Stimulated activated naive CD8-positive, alpha-beta T cell treated with anti-CD3 and anti-CD28 coated beads, Interleukin-15, amount 100 ng/mL, for 72 hours (primary cell): Measurements from ENCODE around the gene SYDE2.
"Not testable (repeated sequence)": the region's sequence is repeated elsewhere in the genome, so short reads cannot be mapped to it uniquely, and the experiment has no call there.

Experiments
- ATAC-seq: fragments of 150-1000 bp; cut with Tn5 transposase; 2 replicates; pipeline ENCODE4 v1.10.0; 2021; ENCODE audit warnings: mild to moderate bottlenecking, moderate library complexity
- DNase-seq, 2 donors: peaks; one replicate each; pipeline ENCODE4 v3.0.0; 2021 to 2022
- H3K27ac Mint-ChIP-seq, 2 donors: one replicate each; pipeline ENCODE4 v1.8.0; 2022; ENCODE audit warnings: mild to moderate bottlenecking in 2 of 2, mixed read lengths in 2 of 2, moderate library complexity in 2 of 2
- H3K27me3 Mint-ChIP-seq: one replicate; pipeline ENCODE4 v1.8.0; 2022; ENCODE audit warnings: mixed read lengths
- H3K4me1 Mint-ChIP-seq: one replicate; pipeline ENCODE4 v1.8.0; 2022; ENCODE audit warnings: mild to moderate bottlenecking, mixed read lengths
- H3K4me3 Mint-ChIP-seq, 2 donors: one replicate each; pipeline ENCODE4 v1.8.0; 2022; ENCODE audit warnings: mild to moderate bottlenecking in 2 of 2, mixed read lengths in 2 of 2, moderate library complexity in 1 of 2
- H3K9me3 Mint-ChIP-seq, 2 donors: one replicate each; pipeline ENCODE4 v1.8.0; 2022; ENCODE audit warnings: mixed read lengths in 2 of 2

Gene SYDE2

GRCh38 chr1:85157436-85157835 is 43.4 kb downstream of the SYDE2 start:
- no peak for ATAC-seq
- Mint-ChIP-seq H3K4me1 (peaks cover 11% of the 10 kb centered on the region), H3K9me3 (no peaks in the 10 kb centered on the region), H3K27ac (no peak overlapping the region), H3K27me3 (no peaks in the 10 kb centered on the region), H3K4me3 (no peak overlapping the region)
- no peak for DNase-seq

- ATAC-seq = peak; percentile 41
- no peaks in the 10 kb centered on the region for H3K9me3 Mint-ChIP-seq
- peak overlapping the region in 1 of 2 donors; percentile 1 for H3K27ac Mint-ChIP-seq
- no peak overlapping the region for H3K4me3 Mint-ChIP-seq
- H3K4me1 Mint-ChIP-seq = peaks cover 26% of the 10 kb centered on the region
- H3K27me3 Mint-ChIP-seq = no peaks in the 10 kb centered on the region
- DNase-seq = no peak
Observed at GRCh38 chr1:85153149-85153891, 47.5 kb downstream of the SYDE2 start.

DNA sequence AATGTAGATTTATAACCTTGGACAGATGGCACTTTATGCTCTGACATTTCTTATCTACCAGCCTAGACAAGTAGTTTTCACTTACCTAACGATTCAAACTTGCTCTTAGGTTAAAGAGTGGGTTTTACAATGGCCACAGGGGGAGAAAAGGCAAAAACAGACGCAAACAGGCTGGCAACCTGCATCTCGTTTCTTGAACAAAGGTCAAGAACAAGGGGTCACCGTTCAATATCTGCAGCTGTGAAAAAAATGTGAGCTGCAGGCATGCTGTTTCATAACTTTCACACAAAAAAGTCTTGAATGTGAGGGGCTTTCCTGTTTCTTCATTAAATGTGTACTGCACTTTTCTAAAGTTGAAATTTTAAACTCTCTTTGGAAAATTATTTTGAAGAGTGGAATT is 49.4 kb downstream of the SYDE2 start:
- H3K27ac Mint-ChIP-seq = no peak overlapping the region

DNA sequence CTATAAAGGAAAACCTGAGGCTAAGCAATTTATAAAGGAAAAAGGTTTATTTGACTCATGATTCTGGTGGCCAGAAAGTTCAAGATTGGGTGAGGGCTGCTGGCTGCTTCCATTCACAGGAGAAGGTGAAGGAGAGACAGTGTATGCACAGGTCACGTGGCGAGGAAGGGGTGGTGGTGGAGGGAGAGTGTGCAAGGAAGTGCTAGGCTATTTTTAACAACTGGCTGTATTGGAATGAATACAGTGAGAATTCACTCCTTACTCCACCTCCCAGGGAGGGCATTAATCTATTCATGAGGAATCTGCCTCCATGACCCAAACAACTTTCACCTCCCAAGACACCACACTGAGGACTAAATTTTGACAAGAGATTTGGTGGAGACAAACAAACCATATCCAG is 51.0 kb downstream of the SYDE2 start:
- H3K27me3 Mint-ChIP-seq = no peaks in the 10 kb centered on the region
- ATAC-seq = no peak
- no peak overlapping the region for H3K4me3 Mint-ChIP-seq
- no peak for DNase-seq
- no peaks in the 10 kb centered on the region for H3K9me3 Mint-ChIP-seq
- peak overlapping the region in 1 of 2 donors; percentile 12 for H3K27ac Mint-ChIP-seq
- H3K4me1 Mint-ChIP-seq = peaks cover 44% of the 10 kb centered on the region

More for the DNA sequence above, 49.4 kb downstream of the SYDE2 start:
- DNase-seq (no peak), ATAC-seq (no peak)
- Mint-ChIP-seq H3K27me3 (no peaks in the 10 kb centered on the region), H3K4me3 (no peak overlapping the region), H3K4me1 (peaks cover 39% of the 10 kb centered on the region), H3K9me3 (no peaks in the 10 kb centered on the region)

- Mint-ChIP-seq H3K27me3 (no peaks in the 10 kb centered on the region), H3K27ac (peak overlapping the region; percentile 55 to 72), H3K9me3 (no peaks in the 10 kb centered on the region), H3K4me3 (peak overlapping the region in 1 of 2 donors; percentile 62), H3K4me1 (peaks cover 41% of the 10 kb centered on the region)
- peak; percentile 19 to 47 for DNase-seq
- ATAC-seq = peak; percentile 98
Observed at GRCh38 chr1:85148524-85149250, 52.1 kb downstream of the SYDE2 start.

- no peaks in the 10 kb centered on the region for H3K9me3 Mint-ChIP-seq
- no peaks in the 10 kb centered on the region for H3K27me3 Mint-ChIP-seq
- H3K4me1 Mint-ChIP-seq = peaks cover 35% of the 10 kb centered on the region
- ATAC-seq (no peak), DNase-seq (no peak)
- H3K4me3 Mint-ChIP-seq = no peak overlapping the region
- no peak overlapping the region for H3K27ac Mint-ChIP-seq
Observed at GRCh38 chr1:85146972-85147359, 53.9 kb downstream of the SYDE2 start.

GRCh38 chr1:85146298-85146971 is 54.4 kb downstream of the SYDE2 start:
- peaks cover 35% of the 10 kb centered on the region for H3K4me1 Mint-ChIP-seq
- DNase-seq, H3K27me3 Mint-ChIP-seq, H3K9me3 Mint-ChIP-seq, H3K27ac Mint-ChIP-seq, H3K4me3 Mint-ChIP-seq, ATAC-seq: not testable (repeated sequence)

DNA sequence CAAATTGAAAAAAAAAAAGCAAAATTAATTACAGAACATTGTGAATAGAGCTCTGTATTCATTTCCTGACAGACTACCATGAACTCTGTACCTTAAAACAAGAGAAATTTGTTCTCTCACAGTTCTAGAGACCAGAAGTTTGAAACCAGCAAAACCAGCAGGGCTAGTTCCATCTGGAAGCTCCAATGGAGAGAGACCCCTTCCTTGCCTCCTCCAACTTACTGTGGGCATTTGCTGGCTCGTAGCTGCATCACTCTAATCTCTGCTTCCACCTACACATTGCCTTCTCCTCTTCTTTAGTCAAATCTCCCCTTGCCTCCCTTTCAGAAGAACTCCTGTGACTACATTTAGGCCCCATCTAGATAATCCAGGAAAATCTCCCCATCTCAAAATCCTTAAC is 56.5 kb downstream of the SYDE2 start:
- no peak for DNase-seq
- H3K27ac Mint-ChIP-seq = peak overlapping the region in 1 of 2 donors; percentile 17
- H3K4me3 Mint-ChIP-seq = no peak overlapping the region
- H3K27me3 Mint-ChIP-seq = no peaks in the 10 kb centered on the region
- H3K4me1 Mint-ChIP-seq = peaks cover 30% of the 10 kb centered on the region
- no peak for ATAC-seq
- H3K9me3 Mint-ChIP-seq = no peaks in the 10 kb centered on the region

GRCh38 chr1:85142753-85143152 is 58.1 kb downstream of the SYDE2 start:
- Mint-ChIP-seq H3K9me3 (no peaks in the 10 kb centered on the region), H3K27ac (no peak overlapping the region), H3K4me3 (no peak overlapping the region), H3K4me1 (peaks cover 15% of the 10 kb centered on the region), H3K27me3 (no peaks in the 10 kb centered on the region)
- no peak for DNase-seq
- no peak for ATAC-seq

- H3K27me3 Mint-ChIP-seq, H3K27ac Mint-ChIP-seq, H3K9me3 Mint-ChIP-seq, H3K4me1 Mint-ChIP-seq, ATAC-seq, DNase-seq, H3K4me3 Mint-ChIP-seq: not testable (repeated sequence)
Observed at GRCh38 chr1:85138439-85138838, 62.4 kb downstream of the SYDE2 start.

DNA sequence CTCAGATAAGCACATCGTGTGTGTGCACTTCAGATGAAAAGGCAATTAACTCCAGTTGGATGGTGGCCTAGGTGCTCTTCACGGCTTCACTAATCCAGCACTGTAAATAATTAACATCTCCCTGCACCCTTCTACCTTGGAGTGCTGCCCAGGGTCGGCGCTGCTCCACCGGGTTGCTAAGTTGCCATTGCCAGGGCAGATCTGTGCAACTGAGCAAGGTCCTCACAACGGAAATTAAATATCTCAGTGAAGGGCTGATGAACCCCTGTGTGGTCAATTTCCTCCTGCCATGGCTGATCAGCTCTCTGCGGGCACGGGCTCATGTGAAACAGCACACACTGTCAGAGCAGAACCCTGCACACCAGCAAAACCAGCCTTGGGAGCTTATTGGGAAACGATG is 63.2 kb downstream of the SYDE2 start:
- Mint-ChIP-seq H3K4me1 (no peaks in the 10 kb centered on the region), H3K27me3 (no peaks in the 10 kb centered on the region), H3K27ac (no peak overlapping the region), H3K4me3 (no peak overlapping the region), H3K9me3 (no peaks in the 10 kb centered on the region)
- DNase-seq (no peak), ATAC-seq (no peak)

GRCh38 chr1:85135392-85135798 is 65.4 kb downstream of the SYDE2 start:
- Mint-ChIP-seq H3K27ac (no peak overlapping the region), H3K4me1 (no peaks in the 10 kb centered on the region), H3K9me3 (no peaks in the 10 kb centered on the region), H3K27me3 (no peaks in the 10 kb centered on the region), H3K4me3 (no peak overlapping the region)
- no peak for DNase-seq
- no peak for ATAC-seq

GRCh38 chr1:85134583-85135391 is 66.0 kb downstream of the SYDE2 start:
- no peaks in the 10 kb centered on the region for H3K4me1 Mint-ChIP-seq

GRCh38 chr1:85133565-85134159 is 67.2 kb downstream of the SYDE2 start:
- DNase-seq (no peak), ATAC-seq (no peak)
- H3K4me3 Mint-ChIP-seq = no peak overlapping the region
- no peaks in the 10 kb centered on the region for H3K27me3 Mint-ChIP-seq
- no peaks in the 10 kb centered on the region for H3K4me1 Mint-ChIP-seq
- H3K27ac Mint-ChIP-seq = no peak overlapping the region
- H3K9me3 Mint-ChIP-seq = no peaks in the 10 kb centered on the region

More at GRCh38 chr1:85134583-85135391, 66.0 kb downstream of the SYDE2 start:
- ATAC-seq = no peak
- H3K9me3 Mint-ChIP-seq = no peaks in the 10 kb centered on the region
- no peak overlapping the region for H3K27ac Mint-ChIP-seq
- H3K27me3 Mint-ChIP-seq = no peaks in the 10 kb centered on the region
- DNase-seq = no peak
- no peak overlapping the region for H3K4me3 Mint-ChIP-seq
